ENCODE measurements around the gene ANTXR2.

The ANTXR2 gene

DNA sequence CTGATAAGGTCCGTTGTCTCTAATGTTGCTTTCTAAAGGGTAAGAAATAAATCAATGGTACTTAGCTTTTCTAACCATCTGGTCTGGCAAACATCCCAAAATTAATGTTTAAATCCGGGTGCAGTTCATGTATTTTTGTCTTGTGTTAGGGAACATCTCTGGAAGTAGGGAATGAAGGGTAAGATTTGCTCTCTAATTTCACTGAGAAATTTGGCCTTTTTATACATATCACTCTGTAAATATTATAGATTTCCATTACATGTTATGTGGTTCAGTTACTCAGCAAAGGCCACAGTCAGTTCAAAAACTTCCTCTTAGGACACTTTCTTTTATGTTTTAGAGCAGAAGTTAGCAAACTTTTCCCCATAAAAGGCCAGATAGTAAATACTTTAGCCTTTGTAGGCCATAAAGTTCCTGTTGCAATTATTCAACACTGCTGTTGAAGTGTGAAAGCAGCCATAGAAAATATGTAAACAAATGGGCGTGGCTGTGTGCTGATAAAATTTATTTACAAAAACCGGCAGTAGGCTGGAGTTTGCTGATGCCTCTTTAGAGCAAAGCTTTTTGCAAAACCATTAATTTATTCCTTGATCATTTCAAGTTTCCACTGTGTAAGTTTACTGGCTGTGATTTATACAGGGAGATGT, 218.1 kb downstream of the ANTXR2 start:
- DNase-seq: no peak

DNA sequence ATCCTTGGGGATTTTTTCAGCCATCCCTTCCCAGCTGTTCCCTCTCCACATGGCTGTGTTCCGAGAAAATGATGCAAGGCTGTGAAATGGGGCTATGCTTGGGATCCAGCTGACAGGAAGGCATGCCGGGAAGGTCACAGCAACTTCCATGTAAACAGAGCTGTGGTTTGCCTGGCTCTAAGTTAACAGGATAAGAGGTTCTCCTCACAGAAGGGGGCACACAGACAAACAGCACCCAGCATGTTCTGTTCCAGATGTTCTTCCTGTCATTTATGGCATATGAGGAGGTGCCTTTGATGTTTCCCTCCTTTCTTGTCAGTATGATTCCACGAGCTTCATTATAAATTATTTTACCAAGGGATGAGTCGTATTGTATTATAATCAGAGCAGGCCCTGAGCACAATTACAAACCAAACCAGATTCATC, 220.7 kb downstream of the ANTXR2 start:
- DNase-seq: no peak

DNA sequence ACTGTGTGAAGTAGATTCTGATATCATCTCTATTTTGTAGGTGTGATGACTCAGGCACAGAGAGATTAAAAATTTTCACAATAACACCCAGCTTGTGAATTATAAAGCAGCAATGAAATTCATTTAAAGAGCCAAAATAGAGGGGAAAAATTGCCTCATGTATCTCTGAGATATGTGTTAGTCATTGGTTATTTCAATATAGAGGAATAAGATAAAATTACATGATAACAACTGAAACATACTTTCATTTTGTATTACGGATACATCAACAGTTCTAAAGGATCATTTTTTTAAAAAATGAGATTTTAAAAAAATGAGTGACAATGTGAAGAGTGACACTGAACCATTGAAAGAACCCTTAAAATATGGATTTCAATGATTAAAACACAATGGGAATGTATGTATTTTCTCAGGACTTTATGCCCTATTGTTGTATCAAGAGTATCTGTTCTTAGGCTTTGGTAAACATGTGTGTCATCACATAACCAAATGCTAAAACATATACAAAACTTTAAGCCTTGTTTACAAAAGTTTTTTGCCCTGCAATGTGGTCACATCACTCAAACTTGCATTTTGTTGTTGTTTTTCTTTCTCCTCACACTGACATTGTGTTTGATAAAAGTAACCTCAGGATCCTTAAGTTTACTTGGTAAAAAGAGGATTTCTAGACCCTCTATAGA, 221.3 kb downstream of the ANTXR2 start:
- no peak for DNase-seq
